Tibial nerve (tissue), 3 donors: ENCODE data around the gene USP35.

ENCODE experiments used
- CTCF ChIP-seq, 5 experiments: fragments of 200-600 bp in 3 of 5; fragments of 450-650 bp in 2 of 5; sonication (generic) in 3 of 5; IDR thresholded peaks; one replicate each; pipeline ENCODE4 v1.5.1; 2016 to 2019; ENCODE audit warnings: antibody characterized with exemption in 5 of 5, mild to moderate bottlenecking in 3 of 5, moderate library complexity in 2 of 5
- POLR2A ChIP-seq, 2 donors: fragments of 450-650 bp; IDR thresholded peaks; one replicate each; pipeline ENCODE4 v1.6.1; 2017; ENCODE audit warnings: antibody characterized with exemption in 2 of 2, mild to moderate bottlenecking in 2 of 2, moderate library complexity in 2 of 2

GRCh38 chr11:78187366-78188285 lies 1.1 kb upstream of the USP35 start:
- no peak for TF ChIP-seq CTCF (IDR thresholded peaks at IDR 0.05)
- TF ChIP-seq POLR2A (IDR thresholded peaks at IDR 0.05): no peak
